Upper lobe of right lung (tissue), 1 donor: Measurements from ENCODE around the gene DHRSX. TPM values are rescaled to one million over a fixed set of nuclear protein-coding genes. Genes with fewer than 3 reads are reported as not detected.

Source experiments
- ATAC-seq: fragments of 200-7000 bp; cut with Tn5 transposase; one replicate; pipeline ENCODE4 v1.9.1; 2020; ENCODE audit warnings: mild to moderate bottlenecking, moderate library complexity
- DNase-seq: peaks from one replicate; pipeline ENCODE4 v3.0.0-alpha.2; 2020
- H3K27ac ChIP-seq: fragments of 200-600 bp; one replicate; pipeline ENCODE4 v1.8.0; 2022
- H3K27me3 ChIP-seq: fragments of 200-600 bp; one replicate; pipeline ENCODE4 v1.8.0; 2022; ENCODE audit warnings: mild to moderate bottlenecking
- H3K36me3 ChIP-seq: fragments of 200-600 bp; one replicate; pipeline ENCODE4 v1.8.0; 2022
- H3K4me1 ChIP-seq: fragments of 200-600 bp; one replicate; pipeline ENCODE4 v1.8.0; 2022
- H3K4me3 ChIP-seq: fragments of 200-600 bp; one replicate; pipeline ENCODE4 v1.8.0; 2022; ENCODE audit warnings: mild to moderate bottlenecking
- H3K9me3 ChIP-seq: fragments of 200-600 bp; one replicate; pipeline ENCODE4 v1.8.0; 2022
- intact Hi-C: fragments of 100-400 bp; cut with DNase I; formaldehyde crosslinking; loops from one replicate; pipeline ENCODE4 v1.11.0; 2022
- total RNA-seq: library from RNA; stranded (reverse); fragmentation: NEBNext Ultra II Directional; extraction: Animal tissue kit (Norgen Biotek cat#: 25700); gene quantifications from one replicate; pipeline ENCODE4 v1.2.1, GENCODE V29; 2021
- TF ChIP-seq, protein P1 (sequence below): fragments of 200-600 bp; IDR thresholded peaks from one replicate; pipeline ENCODE4 v1.8.0; 2022; ENCODE audit warnings: antibody characterized with exemption
- donor health status: DM: no; HTN: yes; CAD: no; lungs with severe emphysema.

DHRSX gene
- total RNA-seq, 1 donor from 2014 or later = 34.8 TPM

DNA sequence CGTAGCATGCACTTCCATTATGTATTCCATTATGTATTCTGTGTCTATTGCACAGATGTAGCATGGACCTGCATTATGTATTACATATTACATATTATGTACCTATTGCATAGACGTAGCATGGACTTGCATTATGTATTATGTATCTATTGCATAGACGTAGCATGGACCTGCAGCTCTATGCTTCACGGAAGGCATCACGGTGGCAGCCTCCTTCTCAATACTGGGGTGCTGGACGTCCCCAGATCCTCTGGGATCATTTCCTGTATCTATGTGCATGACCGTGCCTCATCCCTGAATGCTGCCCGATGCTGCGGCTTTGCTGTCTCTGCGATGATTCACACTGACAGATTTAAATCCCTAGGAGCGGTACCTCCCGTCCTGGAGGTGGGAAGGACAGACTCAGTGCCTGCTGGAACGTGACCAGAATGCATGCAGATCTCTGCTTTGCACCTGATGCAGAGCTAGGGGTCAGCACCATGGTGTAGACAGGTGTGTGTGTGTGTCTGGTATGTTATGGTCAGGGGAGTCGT is 317.5 kb downstream of the DHRSX start:
- Histone ChIP-seq H3K4me3 (no peak overlapping the region), H3K27me3 (no peaks in the 10 kb centered on the region), H3K4me1 (no peaks in the 10 kb centered on the region), H3K36me3 (no peaks in the 10 kb centered on the region), H3K27ac (no peak overlapping the region), H3K9me3 (no peaks in the 10 kb centered on the region)
- DNase-seq (peak; percentile 27), ATAC-seq (no peak)
- TF ChIP-seq, protein P1, sequence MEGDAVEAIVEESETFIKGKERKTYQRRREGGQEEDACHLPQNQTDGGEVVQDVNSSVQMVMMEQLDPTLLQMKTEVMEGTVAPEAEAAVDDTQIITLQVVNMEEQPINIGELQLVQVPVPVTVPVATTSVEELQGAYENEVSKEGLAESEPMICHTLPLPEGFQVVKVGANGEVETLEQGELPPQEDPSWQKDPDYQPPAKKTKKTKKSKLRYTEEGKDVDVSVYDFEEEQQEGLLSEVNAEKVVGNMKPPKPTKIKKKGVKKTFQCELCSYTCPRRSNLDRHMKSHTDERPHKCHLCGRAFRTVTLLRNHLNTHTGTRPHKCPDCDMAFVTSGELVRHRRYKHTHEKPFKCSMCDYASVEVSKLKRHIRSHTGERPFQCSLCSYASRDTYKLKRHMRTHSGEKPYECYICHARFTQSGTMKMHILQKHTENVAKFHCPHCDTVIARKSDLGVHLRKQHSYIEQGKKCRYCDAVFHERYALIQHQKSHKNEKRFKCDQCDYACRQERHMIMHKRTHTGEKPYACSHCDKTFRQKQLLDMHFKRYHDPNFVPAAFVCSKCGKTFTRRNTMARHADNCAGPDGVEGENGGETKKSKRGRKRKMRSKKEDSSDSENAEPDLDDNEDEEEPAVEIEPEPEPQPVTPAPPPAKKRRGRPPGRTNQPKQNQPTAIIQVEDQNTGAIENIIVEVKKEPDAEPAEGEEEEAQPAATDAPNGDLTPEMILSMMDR = no peak
- intact Hi-C loops = no loop called here

DNA sequence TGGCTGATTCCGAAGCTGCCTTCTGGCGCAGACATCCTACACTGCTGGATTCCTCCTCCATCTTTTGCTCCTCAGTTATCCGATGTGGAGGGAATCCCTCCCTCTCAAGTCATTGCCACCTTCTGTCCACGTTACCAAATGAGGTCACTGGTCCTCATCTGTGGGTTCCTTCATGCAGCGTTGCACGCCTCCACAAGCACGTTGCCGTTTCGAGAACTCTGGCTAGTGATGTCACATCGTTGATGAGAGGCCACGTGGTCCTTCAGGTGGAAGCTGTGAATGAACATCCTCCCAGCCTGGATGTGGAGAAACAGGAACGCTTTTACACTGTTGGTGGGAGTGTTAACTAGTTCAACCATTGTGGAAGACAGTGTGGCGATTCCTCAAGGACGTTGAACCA is 323.2 kb downstream of the DHRSX start:
- no peaks in the 10 kb centered on the region for H3K27me3 ChIP-seq
- no peaks in the 10 kb centered on the region for H3K36me3 ChIP-seq
- H3K4me3 ChIP-seq = no peak overlapping the region
- ATAC-seq = no peak
- intact Hi-C loops = no loop called here
- DNase-seq = peak; percentile 33
- no peaks in the 10 kb centered on the region for H3K9me3 ChIP-seq
- no peaks in the 10 kb centered on the region for H3K4me1 ChIP-seq
- TF ChIP-seq, protein P1 = no peak
- no peak overlapping the region for H3K27ac ChIP-seq

DNA sequence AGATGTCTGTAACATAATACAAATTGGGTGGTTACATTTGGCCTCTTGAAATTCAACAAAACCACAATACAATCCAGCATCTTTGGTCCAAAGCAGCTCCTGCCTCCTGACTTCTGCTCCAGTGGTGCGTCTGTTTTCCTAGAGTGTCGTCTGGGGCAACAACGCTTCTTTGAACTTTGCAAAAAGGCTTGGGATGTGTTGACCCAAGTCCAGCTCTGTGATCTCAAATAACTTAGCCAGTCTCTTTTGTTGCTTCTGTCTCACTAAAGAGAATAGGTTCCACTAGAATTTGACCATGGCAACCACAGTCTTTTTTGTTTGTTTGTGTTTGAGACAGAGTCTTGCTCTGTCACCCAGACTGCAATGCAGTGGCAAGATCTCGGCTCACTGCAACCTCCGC is 324.0 kb downstream of the DHRSX start:
- intact Hi-C loops = no loop called here
- no peak for DNase-seq
- TF ChIP-seq, protein P1 = no peak
- Histone ChIP-seq H3K4me1 (no peaks in the 10 kb centered on the region), H3K27me3 (no peaks in the 10 kb centered on the region), H3K4me3 (no peak overlapping the region), H3K9me3 (no peaks in the 10 kb centered on the region), H3K27ac (no peak overlapping the region), H3K36me3 (no peaks in the 10 kb centered on the region)
- ATAC-seq = no peak

DNA sequence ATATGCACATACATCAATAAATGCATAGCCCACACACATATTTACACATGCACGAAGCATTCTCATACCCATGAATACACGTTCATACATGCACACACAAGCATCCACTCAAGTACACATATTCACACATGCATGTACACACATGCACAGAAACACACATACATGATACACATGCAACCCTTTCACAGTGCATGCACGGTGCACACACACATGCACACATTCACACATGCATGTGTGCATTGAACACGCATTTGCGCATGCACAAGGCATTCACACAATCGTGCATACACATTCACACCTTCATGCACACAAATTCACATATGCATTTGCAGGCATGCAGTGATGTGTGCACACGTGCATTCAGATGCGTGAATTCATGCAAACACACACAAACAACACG is 324.5 kb downstream of the DHRSX start:
- no peak for ATAC-seq
- Histone ChIP-seq H3K4me3 (no peak overlapping the region), H3K4me1 (no peaks in the 10 kb centered on the region), H3K27me3 (no peaks in the 10 kb centered on the region), H3K9me3 (no peaks in the 10 kb centered on the region), H3K27ac (no peak overlapping the region), H3K36me3 (no peaks in the 10 kb centered on the region)
- intact Hi-C loops = no loop called here
- TF ChIP-seq, protein P1 = no peak
- DNase-seq = no peak

DNA sequence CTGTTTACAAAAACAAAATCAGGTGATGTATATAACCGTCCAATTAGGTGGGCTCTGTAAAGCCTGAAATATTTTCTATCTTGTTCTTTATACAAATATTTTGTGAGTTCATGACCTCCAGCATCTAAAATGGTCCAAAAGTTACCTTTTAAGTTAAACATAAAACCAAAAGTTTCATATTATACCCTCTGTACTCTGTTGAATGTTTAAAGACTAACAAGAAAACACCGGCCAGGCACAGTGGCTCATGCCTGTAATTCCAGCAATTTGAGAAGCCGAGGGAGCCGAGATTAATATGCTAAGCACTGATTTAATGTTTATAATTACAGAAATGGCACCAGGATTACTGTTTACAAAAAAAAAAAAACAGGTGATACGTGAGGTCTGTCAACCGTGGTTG is 328.4 kb downstream of the DHRSX start:
- ATAC-seq (no peak), DNase-seq (no peak)
- Histone ChIP-seq H3K4me1 (no peaks in the 10 kb centered on the region), H3K36me3 (no peaks in the 10 kb centered on the region), H3K27ac (no peak overlapping the region), H3K4me3 (no peak overlapping the region), H3K9me3 (no peaks in the 10 kb centered on the region), H3K27me3 (no peaks in the 10 kb centered on the region)
- intact Hi-C loops = no loop called here
- TF ChIP-seq, protein P1 = no peak

Other genes starting within 250 kb of the DHRSX start
- 40.0 TPM for gene ZBED1, start within 50 bp of the DHRSX start, total RNA-seq
- gene CD99, start 190.3 kb upstream of the DHRSX start, total RNA-seq = 242 TPM